Measurements from ENCODE around the gene AMH. TPM values are rescaled to one million over a fixed set of nuclear protein-coding genes. Genes with fewer than 3 reads are reported as not detected.
"Not testable (repeated sequence)": the region's sequence is repeated elsewhere in the genome, so short reads cannot be mapped to it uniquely, and the experiment has no call there.

The AMH gene
- 0.33 TPM for total RNA-seq (2013)
- polyA plus RNA-seq = under 1 TPM in 1 of 3 donors, not detected in 2; 0.12 TPM
- polyA minus RNA-seq = 0.69 and 1.3 TPM in 2 replicates
- total RNA-seq = 0.07 to 2.2 (median 0.52) reads per million in 11 experiments

DNA sequence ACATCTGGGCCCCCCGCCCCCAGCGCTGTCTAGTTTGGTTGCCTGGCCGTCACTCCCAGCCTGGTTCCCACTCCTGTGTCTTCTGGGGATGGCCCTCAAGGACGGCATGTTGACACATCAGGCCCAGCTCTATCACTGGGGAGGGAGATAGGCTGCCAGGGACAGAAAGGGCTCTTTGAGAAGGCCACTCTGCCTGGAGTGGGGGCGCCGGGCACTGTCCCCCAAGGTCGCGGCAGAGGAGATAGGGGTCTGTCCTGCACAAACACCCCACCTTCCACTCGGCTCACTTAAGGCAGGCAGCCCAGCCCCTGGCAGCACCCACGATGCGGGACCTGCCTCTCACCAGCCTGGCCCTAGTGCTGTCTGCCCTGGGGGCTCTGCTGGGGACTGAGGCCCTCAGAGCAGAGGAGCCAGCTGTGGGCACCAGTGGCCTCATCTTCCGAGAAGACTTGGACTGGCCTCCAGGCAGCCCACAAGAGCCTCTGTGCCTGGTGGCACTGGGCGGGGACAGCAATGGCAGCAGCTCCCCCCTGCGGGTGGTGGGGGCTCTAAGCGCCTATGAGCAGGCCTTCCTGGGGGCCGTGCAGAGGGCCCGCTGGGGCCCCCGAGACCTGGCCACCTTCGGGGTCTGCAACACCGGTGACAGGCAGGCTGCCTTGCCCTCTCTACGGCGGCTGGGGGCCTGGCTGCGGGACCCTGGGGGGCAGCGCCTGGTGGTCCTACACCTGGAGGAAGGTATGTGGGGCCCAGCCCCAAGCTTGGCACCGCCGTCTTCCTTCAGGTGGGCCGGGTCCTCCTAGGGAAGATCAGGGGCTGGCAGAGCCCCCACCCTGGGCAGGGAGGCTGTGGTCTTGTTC is at the start of gene AMH:
TSS of gene AMH (plus strand) at position 314 of the 857 bp plus-strand sequence. CDS start at position 324, 10 bp downstream.
- peaks cover 46 to 47% of the 10 kb centered on the region in 2 donors for H3K36me3 ChIP-seq (replicated peaks in 1 of 2; ENCODE audit: control insufficient read depth in 1 of 2, insufficient read depth in 2 of 2, low read length in 2 of 2)
- H3K79me2 ChIP-seq (ENCODE audit: insufficient read depth, low read length) = peaks cover 9% of the 10 kb centered on the region
- peaks cover 22% of the 10 kb centered on the region for H3K4me1 Mint-ChIP-seq
- peaks cover 0 to 14% of the 10 kb centered on the region in 2 donors for H3K9me3 ChIP-seq (replicated peaks in 1 of 2; ENCODE audit: control insufficient read depth in 1 of 2, insufficient read depth in 1 of 2, low read length in 2 of 2)
- H3K4me3 ChIP-seq (replicated peaks in 1 of 3; ENCODE audit: low read depth in 2 of 3, low read length in 3 of 3) = no peak within 1 kb of the TSS
- no peak within 1 kb of the TSS for H3K9ac ChIP-seq (ENCODE audit: insufficient read depth, low read length, poor library complexity, severe bottlenecking)
- peaks cover 37 to 60% (median 40%) of the 10 kb centered on the region in 3 donors for H3K27me3 Mint-ChIP-seq (ENCODE audit: low read depth in 3 of 3)
- WGBS (ENCODE audit: insufficient coverage) = 78% methylated on average over 23 of the region's 27 CpGs
- TF ChIP-seq, protein P1, sequence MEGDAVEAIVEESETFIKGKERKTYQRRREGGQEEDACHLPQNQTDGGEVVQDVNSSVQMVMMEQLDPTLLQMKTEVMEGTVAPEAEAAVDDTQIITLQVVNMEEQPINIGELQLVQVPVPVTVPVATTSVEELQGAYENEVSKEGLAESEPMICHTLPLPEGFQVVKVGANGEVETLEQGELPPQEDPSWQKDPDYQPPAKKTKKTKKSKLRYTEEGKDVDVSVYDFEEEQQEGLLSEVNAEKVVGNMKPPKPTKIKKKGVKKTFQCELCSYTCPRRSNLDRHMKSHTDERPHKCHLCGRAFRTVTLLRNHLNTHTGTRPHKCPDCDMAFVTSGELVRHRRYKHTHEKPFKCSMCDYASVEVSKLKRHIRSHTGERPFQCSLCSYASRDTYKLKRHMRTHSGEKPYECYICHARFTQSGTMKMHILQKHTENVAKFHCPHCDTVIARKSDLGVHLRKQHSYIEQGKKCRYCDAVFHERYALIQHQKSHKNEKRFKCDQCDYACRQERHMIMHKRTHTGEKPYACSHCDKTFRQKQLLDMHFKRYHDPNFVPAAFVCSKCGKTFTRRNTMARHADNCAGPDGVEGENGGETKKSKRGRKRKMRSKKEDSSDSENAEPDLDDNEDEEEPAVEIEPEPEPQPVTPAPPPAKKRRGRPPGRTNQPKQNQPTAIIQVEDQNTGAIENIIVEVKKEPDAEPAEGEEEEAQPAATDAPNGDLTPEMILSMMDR (IDR thresholded peaks at IDR 0.05) = no peak
- peaks cover 18 to 48% of the 10 kb centered on the region in 2 donors for H3K27me3 ChIP-seq (ENCODE audit: control insufficient read depth in 2 of 2, insufficient read depth in 2 of 2, low read length in 2 of 2)
- intact Hi-C loops (cut with micrococcal nuclease) = no loop called here
- peak within 1 kb of the TSS in 1 of 2 donors; percentile 46 for H3K4me3 Mint-ChIP-seq
- H3K4me2 ChIP-seq (replicated peaks; ENCODE audit: extremely low read depth, low read length, poor library complexity, severe bottlenecking) = no peak within 1 kb of the TSS
- no peak for DNase-seq
- H2AFZ ChIP-seq (ENCODE audit: insufficient read depth, low read depth, low read length, poor library complexity, severe bottlenecking) = no peak within 1 kb of the TSS
- no peak within 1 kb of the TSS for H3K27ac ChIP-seq (ENCODE audit: low read depth in 1 of 2, low read length in 2 of 2)
- H3K36me3 Mint-ChIP-seq = peaks cover 33 to 45% of the 10 kb centered on the region in 2 donors
- peaks cover 32 to 42% of the 10 kb centered on the region in 2 donors for H3K4me1 ChIP-seq (ENCODE audit: control insufficient read depth in 1 of 2, insufficient read depth in 2 of 2, low read length in 2 of 2)
- peaks cover 82% of the 10 kb centered on the region for H4K20me1 ChIP-seq (ENCODE audit: insufficient read depth, low read length)
- H3K9me3 Mint-ChIP-seq = peaks cover 0 to 8% (median 0%) of the 10 kb centered on the region in 7 donors
- H3K27ac Mint-ChIP-seq = no peak within 1 kb of the TSS

DNA sequence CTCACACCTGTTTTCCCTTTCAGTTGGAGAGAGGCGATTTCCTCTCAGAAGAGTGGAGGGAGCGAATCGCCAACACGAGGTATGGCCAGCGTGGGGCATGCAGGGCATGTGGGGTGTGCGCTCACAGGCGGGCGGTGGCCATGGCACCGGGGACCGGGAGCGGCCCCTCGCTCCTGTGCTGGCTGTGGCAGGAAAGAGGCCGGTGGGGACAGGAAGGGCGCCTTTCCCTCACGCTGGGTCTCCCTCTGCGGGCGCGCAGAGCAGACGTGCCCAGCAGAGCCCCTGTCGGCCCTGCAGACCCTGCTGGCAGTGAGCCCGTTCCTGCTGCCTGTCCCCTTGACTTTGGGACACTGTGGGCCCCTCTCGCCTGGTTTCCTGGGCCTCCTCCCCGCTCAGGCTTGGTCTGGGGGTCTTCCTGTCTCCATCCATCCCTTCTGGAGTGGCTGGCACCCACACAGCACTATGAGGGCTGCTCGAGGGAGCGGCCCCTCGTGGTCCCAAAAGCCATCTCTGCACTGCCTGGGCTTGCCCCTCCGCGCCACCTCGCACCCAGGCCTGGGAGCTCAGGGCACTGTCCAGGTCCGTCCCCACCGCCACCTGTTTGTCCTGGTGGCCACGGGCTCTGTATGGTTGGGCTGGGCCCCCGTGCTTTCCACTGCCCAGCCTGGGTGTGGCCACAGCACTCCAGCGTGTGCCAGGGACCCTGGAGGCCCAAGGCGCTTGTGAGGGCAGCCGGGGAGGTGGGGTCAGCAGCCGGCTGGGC is 49.1 kb upstream of the AMH start:
- Histone ChIP-seq H3K9me3 (replicated peaks in 1 of 2; ENCODE audit: control insufficient read depth in 1 of 2, insufficient read depth in 1 of 2, low read length in 2 of 2) (no peaks in the 10 kb centered on the region), H3K36me3 (replicated peaks in 1 of 2; ENCODE audit: control insufficient read depth in 1 of 2, insufficient read depth in 2 of 2, low read length in 2 of 2) (peaks cover 42 to 86% of the 10 kb centered on the region in 2 donors), H3K27ac (ENCODE audit: low read depth in 1 of 2, low read length in 2 of 2) (no peak overlapping the region), H3K4me3 (replicated peaks in 1 of 3; ENCODE audit: low read depth in 2 of 3, low read length in 3 of 3) (no peak overlapping the region), H3K79me2 (ENCODE audit: insufficient read depth, low read length) (peaks cover 43% of the 10 kb centered on the region), H3K4me2 (replicated peaks; ENCODE audit: extremely low read depth, low read length, poor library complexity, severe bottlenecking) (no peak overlapping the region), H3K4me1 (ENCODE audit: control insufficient read depth in 1 of 2, insufficient read depth in 2 of 2, low read length in 2 of 2) (no peaks in the 10 kb centered on the region), H2AFZ (ENCODE audit: insufficient read depth, low read depth, low read length, poor library complexity, severe bottlenecking) (no peak overlapping the region), H3K27me3 (ENCODE audit: control insufficient read depth in 2 of 2, insufficient read depth in 2 of 2, low read length in 2 of 2) (no peaks in the 10 kb centered on the region), H4K20me1 (ENCODE audit: insufficient read depth, low read length) (peaks cover 72% of the 10 kb centered on the region), H3K9ac (ENCODE audit: insufficient read depth, low read length, poor library complexity, severe bottlenecking) (no peak overlapping the region)
- intact Hi-C loops (cut with micrococcal nuclease) = no loop called here
- 92% methylated on average over 36 of the region's 37 CpGs for WGBS (ENCODE audit: insufficient coverage)
- Mint-ChIP-seq H3K4me1 (no peaks in the 10 kb centered on the region), H3K9me3 (no peaks in the 10 kb centered on the region), H3K4me3 (no peak overlapping the region), H3K27me3 (ENCODE audit: low read depth in 3 of 3) (no peaks in the 10 kb centered on the region), H3K27ac (no peak overlapping the region), H3K36me3 (peaks cover 45 to 81% of the 10 kb centered on the region in 2 donors)
- no peak for DNase-seq
- TF ChIP-seq, protein P1 (IDR thresholded peaks at IDR 0.05) = no peak

DNA sequence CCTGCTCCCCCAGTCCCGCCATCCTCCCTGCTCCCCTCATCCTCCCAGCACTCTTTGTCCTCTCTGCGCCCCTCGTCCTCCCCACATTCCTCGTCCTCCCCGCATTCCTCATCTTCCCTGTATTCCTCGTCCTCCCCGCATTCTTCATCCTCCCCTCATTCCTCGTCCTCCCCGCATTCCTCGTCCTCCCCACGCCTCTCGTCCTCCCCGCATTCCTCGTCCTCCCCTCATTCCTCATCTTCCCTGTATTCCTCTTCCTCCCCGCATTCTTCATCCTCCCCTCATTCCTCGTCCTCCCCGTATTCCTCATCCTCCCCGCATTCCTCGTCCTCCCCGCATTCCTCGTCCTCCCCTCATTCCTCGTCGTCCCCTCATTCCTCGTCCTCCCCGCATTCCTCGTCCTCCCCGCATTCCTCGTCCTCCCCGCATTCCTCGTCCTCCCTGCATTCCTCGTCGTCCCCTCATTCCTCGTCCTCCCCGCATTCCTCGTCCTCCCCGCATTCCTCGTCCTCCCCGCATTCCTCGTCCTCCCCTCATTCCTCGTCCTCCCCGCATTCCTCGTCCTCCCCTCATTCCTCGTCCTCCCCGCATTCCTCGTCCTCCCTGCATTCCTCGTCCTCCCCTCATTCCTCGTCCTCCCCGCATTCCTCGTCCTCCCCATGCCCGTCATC is 48.4 kb upstream of the AMH start:
- H3K9me3 ChIP-seq (replicated peaks in 1 of 2; ENCODE audit: control insufficient read depth in 1 of 2, insufficient read depth in 1 of 2, low read length in 2 of 2); H2AFZ ChIP-seq (ENCODE audit: insufficient read depth, low read depth, low read length, poor library complexity, severe bottlenecking); H3K4me1 Mint-ChIP-seq; H3K4me3 Mint-ChIP-seq; intact Hi-C loops (cut with micrococcal nuclease); H3K4me2 ChIP-seq (replicated peaks; ENCODE audit: extremely low read depth, low read length, poor library complexity, severe bottlenecking); DNase-seq; H3K27ac ChIP-seq (ENCODE audit: low read depth in 1 of 2, low read length in 2 of 2); H3K9me3 Mint-ChIP-seq; H3K27me3 ChIP-seq (ENCODE audit: control insufficient read depth in 2 of 2, insufficient read depth in 2 of 2, low read length in 2 of 2); H3K4me1 ChIP-seq (ENCODE audit: control insufficient read depth in 1 of 2, insufficient read depth in 2 of 2, low read length in 2 of 2); H3K4me3 ChIP-seq (replicated peaks in 1 of 3; ENCODE audit: low read depth in 2 of 3, low read length in 3 of 3); H3K27me3 Mint-ChIP-seq (ENCODE audit: low read depth in 3 of 3); H3K9ac ChIP-seq (ENCODE audit: insufficient read depth, low read length, poor library complexity, severe bottlenecking): not testable (repeated sequence)
- peak overlapping the region in 1 of 7 donors; percentile 6 for H3K27ac Mint-ChIP-seq
- Histone ChIP-seq H4K20me1 (ENCODE audit: insufficient read depth, low read length) (peaks cover 65% of the 10 kb centered on the region), H3K79me2 (ENCODE audit: insufficient read depth, low read length) (peaks cover 36% of the 10 kb centered on the region), H3K36me3 (replicated peaks in 1 of 2; ENCODE audit: control insufficient read depth in 1 of 2, insufficient read depth in 2 of 2, low read length in 2 of 2) (peaks cover 35 to 79% of the 10 kb centered on the region in 2 donors)
- 98% methylated on average over 50 of the region's 50 CpGs for WGBS (ENCODE audit: insufficient coverage)
- H3K36me3 Mint-ChIP-seq = peaks cover 48 to 81% of the 10 kb centered on the region in 2 donors

All from CD14-positive monocyte (primary cell).